WTC11 (cell line): ENCODE measurements around the gene FNBP1L. TPM values are rescaled to one million over a fixed set of nuclear protein-coding genes. Genes with fewer than 3 reads are reported as not detected.

Experiments
- ATAC-seq: fragments of 200-7000 bp; cut with Tn5 transposase; 2 replicates; pipeline ENCODE4 v1.10.0; 2021; ENCODE audit warnings: mild to moderate bottlenecking, moderate library complexity
- CTCF ChIA-PET: fragments of 300-600 bp; sonication (Branson Sonifier 250); formaldehyde crosslinking; loops from one replicate; lab custom pipeline; 2021; ENCODE audit warnings: antibody characterized with exemption; lab: Charles Lee
- POLR2A ChIA-PET: fragments of 350-600 bp; sonication (Branson Sonifier 250); formaldehyde crosslinking; loops from one replicate; lab custom pipeline; 2021; ENCODE audit warnings: antibody characterized with exemption; lab: Charles Lee
- DNase-seq: peaks from one replicate; pipeline ENCODE4 v3.0.0; 2021; ENCODE audit warnings: low spot score
- H3K27ac Mint-ChIP-seq: 2 replicates; pipeline ENCODE4 v1.8.0; 2021; ENCODE audit warnings: mixed read lengths
- H3K27me3 Mint-ChIP-seq: 2 replicates; pipeline ENCODE4 v1.8.0; 2021; ENCODE audit warnings: low read depth, mild to moderate bottlenecking, moderate library complexity, mixed read lengths
- H3K36me3 Mint-ChIP-seq: 2 replicates; pipeline ENCODE4 v1.8.0; 2021; ENCODE audit warnings: mixed read lengths
- H3K4me1 Mint-ChIP-seq: 2 replicates; pipeline ENCODE4 v1.8.0; 2022; ENCODE audit warnings: mixed read lengths
- H3K4me3 Mint-ChIP-seq: 2 replicates; pipeline ENCODE4 v1.8.0; 2021; ENCODE audit warnings: mild to moderate bottlenecking, moderate library complexity, mixed read lengths
- H3K9me3 Mint-ChIP-seq: 2 replicates; pipeline ENCODE4 v1.8.0; 2021; ENCODE audit warnings: mixed read lengths
- AR ChIP-seq: fragments of 250-450 bp; sonication (Bioruptor Pico); IDR thresholded peaks from 2 replicates; pipeline ENCODE4 v1.9.0; 2021; ENCODE audit warnings: mild to moderate bottlenecking
- ATF1 ChIP-seq: sonication (generic); formaldehyde crosslinking; IDR thresholded peaks from 2 replicates; pipeline ENCODE4 v1.8.1; 2023; ENCODE audit warnings: mild to moderate bottlenecking, moderate library complexity, missing genetic modification reagents
- CBFB ChIP-seq: sonication (generic); formaldehyde crosslinking; IDR thresholded peaks from 2 replicates; pipeline ENCODE4 v1.8.1; 2022; ENCODE audit warnings: mild to moderate bottlenecking, low read depth, missing genetic modification reagents
- CDX4 ChIP-seq: fragments of 250-450 bp; sonication (Bioruptor Pico); IDR thresholded peaks from 2 replicates; pipeline ENCODE4 v1.9.0; 2021; ENCODE audit warnings: moderate library complexity, mild to moderate bottlenecking, inconsistent platforms, borderline replicate concordance
- ETV6 ChIP-seq: sonication (generic); formaldehyde crosslinking; IDR thresholded peaks from 2 replicates; pipeline ENCODE4 v1.8.1; 2022; ENCODE audit warnings: mild to moderate bottlenecking, missing genetic modification reagents
- FOXK1 ChIP-seq: sonication (generic); formaldehyde crosslinking; IDR thresholded peaks from 2 replicates; pipeline ENCODE4 v1.8.0; 2022; ENCODE audit warnings: mild to moderate bottlenecking, moderate library complexity, missing genetic modification reagents
- HMGA2 ChIP-seq: fragments of 250-450 bp; sonication (Bioruptor Pico); IDR thresholded peaks from 2 replicates; pipeline ENCODE4 v1.4.0; 2021; ENCODE audit warnings: mild to moderate bottlenecking, moderate library complexity
- KAT7 ChIP-seq: sonication (generic); formaldehyde crosslinking; IDR thresholded peaks from 2 replicates; pipeline ENCODE4 v1.8.1; 2023; ENCODE audit warnings: missing genetic modification reagents, mild to moderate bottlenecking, borderline replicate concordance
- NR1H2 ChIP-seq: sonication (generic); formaldehyde crosslinking; IDR thresholded peaks from 2 replicates; pipeline ENCODE4 v1.9.0; 2021; ENCODE audit warnings: mild to moderate bottlenecking, moderate library complexity, missing genetic modification reagents
- NR2C2 ChIP-seq: sonication (generic); formaldehyde crosslinking; IDR thresholded peaks from 2 replicates; pipeline ENCODE4 v1.8.0; 2022; ENCODE audit warnings: mild to moderate bottlenecking, missing genetic modification reagents
- NR3C1 ChIP-seq: sonication (generic); formaldehyde crosslinking; conservative IDR thresholded peaks from 2 replicates; pipeline ENCODE4 v1.8.1; 2023; ENCODE audit warnings: low read depth, mild to moderate bottlenecking, missing genetic modification reagents
- OVOL2 ChIP-seq: fragments of 250-450 bp; sonication (Bioruptor Pico); IDR thresholded peaks from 2 replicates; pipeline ENCODE4 v1.9.0; 2021; ENCODE audit warnings: mild to moderate bottlenecking, borderline replicate concordance
- TEAD4 ChIP-seq: sonication (generic); formaldehyde crosslinking; IDR thresholded peaks from 2 replicates; pipeline ENCODE4 v1.8.0; 2022; ENCODE audit warnings: mild to moderate bottlenecking, missing genetic modification reagents
- TP53 ChIP-seq: sonication (generic); formaldehyde crosslinking; IDR thresholded peaks from 2 replicates; pipeline ENCODE4 v1.8.1; 2023; ENCODE audit warnings: mild to moderate bottlenecking, missing genetic modification reagents
- ZNF263 ChIP-seq: sonication (generic); formaldehyde crosslinking; IDR thresholded peaks from 2 replicates; pipeline ENCODE4 v1.8.1; 2022; ENCODE audit warnings: low read depth, mild to moderate bottlenecking, moderate library complexity, missing genetic modification reagents
- ZNF317 ChIP-seq: sonication (generic); formaldehyde crosslinking; IDR thresholded peaks from 2 replicates; pipeline ENCODE4 v1.8.1; 2023; ENCODE audit warnings: low read depth, mild to moderate bottlenecking, moderate library complexity, missing genetic modification reagents, borderline replicate concordance
- ZNF416 ChIP-seq: fragments of 250-450 bp; sonication (Bioruptor Pico); IDR thresholded peaks from 2 replicates; pipeline ENCODE4 v1.9.0; 2021; ENCODE audit warnings: mild to moderate bottlenecking, inconsistent platforms
- ZSCAN18 ChIP-seq: fragments of 250-450 bp; sonication (Bioruptor Pico); IDR thresholded peaks from 2 replicates; pipeline ENCODE4 v2.1.2; 2022; ENCODE audit warnings: mild to moderate bottlenecking, moderate library complexity
- total RNA-seq: library from RNA; stranded (reverse); gene quantifications from 3 replicates; pipeline ENCODE4 v1.2.3, GENCODE V29; 2021
- TF ChIP-seq, protein P1 (sequence below): sonication (generic); formaldehyde crosslinking; IDR thresholded peaks from 2 replicates; pipeline ENCODE4 v1.8.1; 2022; ENCODE audit warnings: mild to moderate bottlenecking, moderate library complexity, missing genetic modification reagents

FNBP1L gene
- total RNA-seq, 1 experiment from 2014 or later: 79.1 TPM

DNA sequence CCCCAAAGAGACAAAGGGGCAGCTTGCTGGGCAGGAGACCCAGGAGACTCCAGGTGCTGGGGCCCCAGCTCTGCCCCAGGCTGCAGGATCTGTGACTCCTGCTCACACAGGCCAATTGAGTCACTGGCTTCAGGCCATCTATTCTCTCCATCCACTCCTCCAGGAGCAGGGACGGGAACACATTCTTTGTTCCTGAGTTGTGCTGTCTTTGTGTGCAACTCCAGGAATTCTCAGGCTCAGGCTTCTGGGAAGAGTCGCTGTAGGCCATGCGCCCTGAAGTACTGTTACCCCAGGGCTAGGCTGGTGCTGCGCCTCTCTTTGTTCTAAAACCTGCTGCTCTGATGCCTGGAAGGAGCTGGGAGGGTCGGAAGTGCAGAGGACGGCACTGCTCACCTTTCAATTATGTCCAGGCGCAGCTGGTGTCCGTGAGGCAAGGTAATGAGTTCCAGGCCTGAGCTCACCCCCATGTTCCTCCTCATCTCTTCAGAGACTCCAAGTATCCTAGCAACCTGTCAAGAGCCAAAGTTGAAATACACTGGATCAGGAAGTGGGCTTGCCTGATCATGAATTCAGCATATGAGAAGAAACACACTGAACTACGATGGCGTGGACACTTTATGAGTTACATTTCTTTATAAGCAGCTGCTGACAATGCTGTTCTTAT, 127.8 kb downstream of the FNBP1L start (continued):
- TF ChIP-seq AR (CRISPR knock-in tag): no peak
- no peak for TF ChIP-seq HMGA2
- no peak for TF ChIP-seq ZNF416 (CRISPR knock-in tag)
- no peak for TF ChIP-seq ATF1 (CRISPR knock-in tag)
- no peak for TF ChIP-seq NR1H2 (CRISPR knock-in tag)
- TF ChIP-seq TEAD4 (CRISPR knock-in tag): no peak
- TF ChIP-seq ETV6 (CRISPR knock-in tag): no peak
- no peak for TF ChIP-seq CDX4 (CRISPR knock-in tag)

DNA sequence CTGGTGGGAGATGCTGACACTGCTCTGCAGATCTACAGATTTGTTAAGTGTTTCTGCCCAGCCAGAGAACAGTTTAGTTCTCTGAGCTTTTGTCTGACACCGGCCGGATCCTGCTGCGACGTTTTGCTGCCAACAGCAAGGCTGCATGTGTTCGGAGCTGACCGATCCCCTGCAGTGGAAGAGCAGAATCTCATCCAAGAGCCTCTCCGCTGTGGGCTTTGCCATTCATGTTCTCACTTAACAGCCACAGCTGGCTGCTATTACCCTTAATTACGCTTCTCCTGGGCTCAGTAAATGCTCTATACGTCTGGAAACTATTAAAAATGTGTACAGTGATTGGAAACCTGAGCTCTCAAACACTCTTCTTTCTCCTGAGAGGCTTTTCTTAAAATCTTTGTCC, 128.4 kb downstream of the FNBP1L start:
- Mint-ChIP-seq H3K27me3 (no peaks in the 10 kb centered on the region), H3K27ac (no peak overlapping the region), H3K9me3 (no peaks in the 10 kb centered on the region), H3K4me3 (no peak overlapping the region), H3K4me1 (peaks cover 24% of the 10 kb centered on the region), H3K36me3 (peaks cover 16% of the 10 kb centered on the region)
- TF ChIP-seq KAT7 (CRISPR knock-in tag) (no peak), NR3C1 (CRISPR knock-in tag) (no peak), ZNF317 (CRISPR knock-in tag) (no peak), OVOL2 (CRISPR knock-in tag) (no peak), TP53 (CRISPR knock-in tag) (no peak), ZSCAN18 (no peak), NR2C2 (CRISPR knock-in tag) (no peak), AR (CRISPR knock-in tag) (no peak), FOXK1 (no peak), CBFB (CRISPR knock-in tag) (no peak), ZNF263 (CRISPR knock-in tag) (no peak)
- TF ChIP-seq, protein P1, sequence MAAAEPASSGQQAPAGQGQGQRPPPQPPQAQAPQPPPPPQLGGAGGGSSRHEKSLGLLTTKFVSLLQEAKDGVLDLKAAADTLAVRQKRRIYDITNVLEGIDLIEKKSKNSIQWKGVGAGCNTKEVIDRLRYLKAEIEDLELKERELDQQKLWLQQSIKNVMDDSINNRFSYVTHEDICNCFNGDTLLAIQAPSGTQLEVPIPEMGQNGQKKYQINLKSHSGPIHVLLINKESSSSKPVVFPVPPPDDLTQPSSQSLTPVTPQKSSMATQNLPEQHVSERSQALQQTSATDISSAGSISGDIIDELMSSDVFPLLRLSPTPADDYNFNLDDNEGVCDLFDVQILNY (CRISPR knock-in tag): no peak
- DNase-seq: no peak
- ChIA-PET POLR2A (interaction anchor here (1.6 kb wide), 1 partner anchor 128 kb away, joined by 4 read pairs; the partner anchor contains the start of gene FNBP1L), CTCF (interaction anchor here (0.8 to 1.5 kb wide), 3 partner anchors 237 to 272 kb away, joined by 3 to 4 read pairs (median 4); no protein-coding TSS in a partner anchor)
- no peak for ATAC-seq
